Measurements from ENCODE around the gene SORCS2.

SORCS2 gene

GRCh38 chr4:7200801-7201200, 8.5 kb downstream of the SORCS2 start (continued):
- TF ChIP-seq PRDM10 (tag by site-specific recombination; IDR thresholded peaks at IDR 0.05), result no peak
- no peak for TF ChIP-seq IKZF3 (tag by site-specific recombination; IDR thresholded peaks at IDR 0.05)
- no peak for TF ChIP-seq ZNF362 (tag by site-specific recombination; IDR thresholded peaks at IDR 0.05)
- no peak for TF ChIP-seq ZNF112 (tag by site-specific recombination; IDR thresholded peaks at IDR 0.05)
- no peak for TF ChIP-seq ZNF561 (tag by site-specific recombination; IDR thresholded peaks at IDR 0.05; ENCODE audit: borderline replicate concordance)
- TF ChIP-seq ZBTB8A (tag by site-specific recombination; IDR thresholded peaks at IDR 0.05), result no peak

- CTCF ChIA-PET, result interaction anchor here (0.6 kb wide), 1 partner anchor 136 kb away, joined by 3 read pairs; no protein-coding TSS in a partner anchor
- TF ChIP-seq PRDM10 (tag by site-specific recombination; IDR thresholded peaks at IDR 0.05), result no peak
- TF ChIP-seq ZEB2 (tag by site-specific recombination; IDR thresholded peaks at IDR 0.05), result no peak
- TF ChIP-seq ZBTB10 (tag by site-specific recombination; IDR thresholded peaks at IDR 0.05), result no peak
- TF ChIP-seq ZBTB49 (tag by site-specific recombination; IDR thresholded peaks at IDR 0.05; ENCODE audit: low read depth), result no peak
- no peak overlapping the region for H3K4me3 ChIP-seq (ENCODE audit: low read depth, low read length)
- POLR2A ChIA-PET, result no interaction called here
- H3K36me3 ChIP-seq (ENCODE audit: control insufficient read depth in 2 of 2, insufficient read depth in 1 of 2, low read length in 2 of 2), result no peaks in the 10 kb centered on the region
- no peaks in the 10 kb centered on the region for H3K4me1 ChIP-seq (ENCODE audit: control insufficient read depth, insufficient read depth, low read length)
- no peak overlapping the region for H3K27ac ChIP-seq (ENCODE audit: extremely low read depth, low read depth, low read length)
- no peaks in the 10 kb centered on the region for H3K9me3 ChIP-seq (ENCODE audit: control insufficient read depth, insufficient read depth, low read depth, low read length)
Measured at GRCh38 chr4:7201420-7202305, 9.3 kb downstream of the SORCS2 start.

All from HEK293 (cell line).